NB4 (cell line): Measurements from ENCODE around the gene CFAP46.
A peak's percentile ranks its signal among the peaks of the same experiment; 100 is the strongest.

Experiments used
- DNase-seq: peaks from one replicate; pipeline ENCODE4 v3.0.0; 2010; ENCODE audit warnings: low read depth
- H3K4me3 ChIP-seq: one replicate; pipeline ENCODE4 v1.5.1; 2011; ENCODE audit warnings: mild to moderate bottlenecking, low read depth, low read length, moderate library complexity
- MYC ChIP-seq: IDR thresholded peaks from 2 replicates; pipeline ENCODE4 v1.6.1; 2011; ENCODE audit warnings: low read depth, low read length
- POLR2A ChIP-seq: IDR thresholded peaks from 2 replicates; pipeline ENCODE4 v1.6.1; 2011; ENCODE audit warnings: mild to moderate bottlenecking; ENCODE audit not compliant: insufficient read length; ENCODE audit errors: extremely low read depth
- TF ChIP-seq, protein P1 (sequence below): IDR thresholded peaks from one replicate; pipeline ENCODE4 v1.5.1; 2012; ENCODE audit warnings: low read depth, low read length
- TF ChIP-seq, protein P2 (sequence below): IDR thresholded peaks from 2 replicates; pipeline ENCODE4 v1.6.1; 2011; ENCODE audit warnings: low read depth, low read length

CFAP46 gene

DNA sequence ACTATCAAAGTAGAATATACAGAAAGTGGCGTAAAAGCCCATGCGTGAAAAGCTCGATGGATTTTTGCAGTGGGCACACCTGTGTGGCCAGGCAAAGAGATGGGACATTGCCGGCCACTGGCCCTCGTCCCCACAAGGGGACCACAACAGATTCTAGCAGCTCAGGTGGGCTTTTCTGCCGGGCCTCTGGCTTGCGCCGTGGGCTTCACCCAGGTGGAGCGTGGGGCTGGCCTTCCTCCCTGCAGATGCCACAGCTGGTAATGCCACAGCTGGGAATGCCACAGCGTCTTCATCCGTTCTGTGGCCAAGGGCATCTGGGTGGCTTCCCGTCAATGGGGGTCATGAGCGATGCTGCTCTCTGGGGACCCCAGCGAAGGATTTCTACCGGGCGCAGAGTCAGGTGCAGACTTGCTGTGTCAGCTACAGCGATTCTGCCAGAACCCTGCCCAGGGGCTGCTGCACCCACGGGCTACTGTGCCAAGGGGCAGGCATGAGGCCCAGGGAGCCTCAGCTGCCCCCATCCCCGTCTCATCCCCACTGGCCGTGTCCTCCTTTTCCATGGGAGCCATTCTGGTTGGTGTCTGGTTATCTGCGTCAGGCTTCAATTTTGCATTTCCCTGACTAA lies 103.9 kb downstream of the CFAP46 start:
- TF ChIP-seq MYC: no peak
- TF ChIP-seq, protein P1, sequence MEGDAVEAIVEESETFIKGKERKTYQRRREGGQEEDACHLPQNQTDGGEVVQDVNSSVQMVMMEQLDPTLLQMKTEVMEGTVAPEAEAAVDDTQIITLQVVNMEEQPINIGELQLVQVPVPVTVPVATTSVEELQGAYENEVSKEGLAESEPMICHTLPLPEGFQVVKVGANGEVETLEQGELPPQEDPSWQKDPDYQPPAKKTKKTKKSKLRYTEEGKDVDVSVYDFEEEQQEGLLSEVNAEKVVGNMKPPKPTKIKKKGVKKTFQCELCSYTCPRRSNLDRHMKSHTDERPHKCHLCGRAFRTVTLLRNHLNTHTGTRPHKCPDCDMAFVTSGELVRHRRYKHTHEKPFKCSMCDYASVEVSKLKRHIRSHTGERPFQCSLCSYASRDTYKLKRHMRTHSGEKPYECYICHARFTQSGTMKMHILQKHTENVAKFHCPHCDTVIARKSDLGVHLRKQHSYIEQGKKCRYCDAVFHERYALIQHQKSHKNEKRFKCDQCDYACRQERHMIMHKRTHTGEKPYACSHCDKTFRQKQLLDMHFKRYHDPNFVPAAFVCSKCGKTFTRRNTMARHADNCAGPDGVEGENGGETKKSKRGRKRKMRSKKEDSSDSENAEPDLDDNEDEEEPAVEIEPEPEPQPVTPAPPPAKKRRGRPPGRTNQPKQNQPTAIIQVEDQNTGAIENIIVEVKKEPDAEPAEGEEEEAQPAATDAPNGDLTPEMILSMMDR: no peak
- TF ChIP-seq POLR2A: no peak
- TF ChIP-seq, protein P2, sequence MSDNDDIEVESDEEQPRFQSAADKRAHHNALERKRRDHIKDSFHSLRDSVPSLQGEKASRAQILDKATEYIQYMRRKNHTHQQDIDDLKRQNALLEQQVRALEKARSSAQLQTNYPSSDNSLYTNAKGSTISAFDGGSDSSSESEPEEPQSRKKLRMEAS: no peak
- no peak overlapping the region for H3K4me3 ChIP-seq
- no peak for DNase-seq

DNA sequence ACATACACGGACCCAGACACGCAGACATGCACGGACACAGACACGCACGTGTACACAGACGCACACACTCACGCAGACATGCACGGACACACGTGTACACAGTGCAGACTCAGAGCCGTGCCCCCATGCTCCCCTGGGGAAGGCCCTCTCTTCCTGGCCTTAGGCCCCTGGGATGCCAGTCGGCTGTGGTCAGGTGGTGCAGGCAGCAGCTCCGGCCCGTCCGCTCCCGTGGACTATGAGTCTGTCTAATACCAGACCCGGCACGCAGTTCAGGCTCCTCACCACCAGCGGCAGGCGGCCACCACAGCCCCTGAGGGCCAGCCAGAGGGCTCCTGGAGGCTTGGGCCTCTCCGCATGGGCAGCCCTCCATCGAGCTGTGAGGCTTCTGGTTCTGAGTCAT lies 104.5 kb downstream of the CFAP46 start:
- DNase-seq: no peak
- H3K4me3 ChIP-seq: no peak overlapping the region
- TF ChIP-seq POLR2A: no peak
- TF ChIP-seq MYC: no peak
- TF ChIP-seq, protein P1: no peak

DNA sequence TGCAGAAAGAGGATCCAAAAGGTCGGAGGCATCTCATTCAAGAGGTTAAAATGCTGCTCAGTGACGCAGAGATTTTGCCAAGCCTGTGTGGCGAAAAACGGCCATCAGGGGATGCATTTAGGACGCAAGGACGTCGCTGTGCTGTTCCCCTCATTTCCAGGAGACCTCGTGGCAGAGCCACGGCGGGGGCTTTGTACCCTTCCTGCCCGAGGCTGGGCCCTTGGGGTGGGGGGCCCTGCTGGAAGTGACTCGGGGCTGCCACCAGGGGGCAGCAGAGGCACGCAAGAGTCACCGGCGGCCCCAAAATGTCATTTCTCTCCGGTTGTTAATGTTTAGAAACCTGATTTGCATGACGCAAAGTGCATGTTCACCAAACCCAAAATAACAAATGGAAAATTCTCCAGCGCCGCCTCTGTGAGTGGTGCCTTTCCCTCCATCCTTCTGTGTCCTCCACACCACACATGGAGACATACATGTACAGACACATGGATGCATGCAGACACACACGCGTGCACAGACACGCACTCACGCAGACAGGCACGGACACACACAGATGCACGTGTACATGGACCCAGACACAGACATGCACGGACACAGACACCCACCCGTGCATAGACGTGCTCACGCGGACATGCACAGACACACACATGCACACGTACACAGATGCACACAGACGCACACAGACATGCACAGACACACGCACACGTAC lies 105.4 kb downstream of the CFAP46 start:
- TF ChIP-seq, protein P2: 0 out of 2 replicates have a peak, but pooled peaks have one; percentile 21
- TF ChIP-seq MYC (peak; percentile 32; the same call in 1 of the 2 replicates), POLR2A (no peak)
- TF ChIP-seq, protein P1: peak; percentile 94
- DNase-seq: peak; percentile 62
- no peak overlapping the region for H3K4me3 ChIP-seq

DNA sequence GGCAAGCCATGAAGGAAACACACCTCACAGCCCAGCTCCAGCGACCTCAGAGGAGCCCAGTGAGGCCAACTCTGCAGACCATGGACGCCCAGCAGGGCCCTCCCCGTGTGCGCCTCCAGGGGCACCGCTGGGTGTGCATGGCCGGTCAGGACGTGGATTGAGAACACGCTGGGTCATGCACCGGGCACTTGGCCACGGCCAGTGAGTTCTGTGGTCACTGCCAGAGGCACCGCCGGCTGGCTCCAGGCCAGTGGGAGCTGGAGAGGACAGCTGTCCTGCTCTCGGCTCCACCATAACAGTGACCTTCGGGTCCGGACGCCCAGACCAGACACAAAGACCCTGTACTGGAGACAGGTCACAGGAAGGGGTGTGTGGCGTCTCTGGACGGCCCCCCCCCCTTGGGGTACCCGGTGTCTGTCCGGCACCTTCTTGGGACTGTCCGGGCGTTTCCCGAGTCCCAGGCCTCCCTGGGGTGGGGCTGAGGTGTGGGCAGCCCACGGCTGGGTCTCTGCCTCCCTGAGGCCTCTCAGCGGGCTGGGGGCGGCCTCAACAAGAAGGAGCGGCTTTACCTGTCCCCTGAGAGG lies 106.0 kb downstream of the CFAP46 start:
- TF ChIP-seq, protein P2: no peak
- TF ChIP-seq, protein P1: no peak
- no peak for TF ChIP-seq POLR2A
- TF ChIP-seq MYC: no peak
- no peak for DNase-seq
- no peak overlapping the region for H3K4me3 ChIP-seq

DNA sequence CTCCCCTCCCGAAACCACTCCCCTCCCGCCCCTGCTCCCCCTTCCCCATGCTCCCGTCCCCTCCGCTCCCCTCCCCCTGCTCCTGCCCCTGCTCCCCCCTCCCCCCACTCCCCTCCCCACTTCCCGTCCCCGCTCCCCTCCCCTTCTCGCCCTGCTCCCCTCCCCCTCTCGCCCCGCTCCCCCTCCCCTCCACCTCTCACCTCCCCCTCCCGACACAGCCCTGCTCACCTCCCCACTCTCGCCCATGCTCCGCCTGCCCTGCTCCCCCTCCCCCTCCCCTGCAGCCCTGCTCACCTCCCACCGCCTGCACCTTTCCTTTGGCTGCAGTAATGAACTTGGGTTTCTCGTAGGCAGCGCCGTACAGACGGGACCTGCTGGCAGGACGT lies 106.5 kb downstream of the CFAP46 start:
- no peak overlapping the region for H3K4me3 ChIP-seq
- DNase-seq: no peak
- TF ChIP-seq, protein P2: no peak
- TF ChIP-seq, protein P1: no peak
- TF ChIP-seq MYC (no peak), POLR2A (no peak)
